ENCODE results near the gene AP1S1.

AP1S1 gene

DNA sequence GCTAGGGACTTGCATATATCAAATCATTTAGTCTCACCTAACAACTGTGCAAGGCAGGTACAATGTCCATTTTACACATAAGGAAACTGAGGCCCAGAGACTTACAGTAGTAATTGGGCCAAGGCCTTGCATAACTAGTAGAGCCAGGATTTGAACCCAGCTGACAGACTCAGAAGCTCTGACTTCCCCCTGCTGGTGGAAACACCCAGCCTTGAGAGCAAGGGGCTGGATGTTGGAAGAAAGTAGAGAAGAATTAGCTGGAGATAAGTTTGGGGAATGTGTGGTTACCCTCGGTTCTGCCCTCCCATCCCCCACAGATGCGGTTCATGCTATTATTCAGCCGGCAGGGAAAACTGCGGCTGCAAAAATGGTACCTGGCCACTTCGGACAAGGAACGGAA is 2.0 kb downstream of the AP1S1 start:
- in situ Hi-C loops (cut with MboI; ENCODE audit: low sequenced_read_pairs), result no loop called here

DNA sequence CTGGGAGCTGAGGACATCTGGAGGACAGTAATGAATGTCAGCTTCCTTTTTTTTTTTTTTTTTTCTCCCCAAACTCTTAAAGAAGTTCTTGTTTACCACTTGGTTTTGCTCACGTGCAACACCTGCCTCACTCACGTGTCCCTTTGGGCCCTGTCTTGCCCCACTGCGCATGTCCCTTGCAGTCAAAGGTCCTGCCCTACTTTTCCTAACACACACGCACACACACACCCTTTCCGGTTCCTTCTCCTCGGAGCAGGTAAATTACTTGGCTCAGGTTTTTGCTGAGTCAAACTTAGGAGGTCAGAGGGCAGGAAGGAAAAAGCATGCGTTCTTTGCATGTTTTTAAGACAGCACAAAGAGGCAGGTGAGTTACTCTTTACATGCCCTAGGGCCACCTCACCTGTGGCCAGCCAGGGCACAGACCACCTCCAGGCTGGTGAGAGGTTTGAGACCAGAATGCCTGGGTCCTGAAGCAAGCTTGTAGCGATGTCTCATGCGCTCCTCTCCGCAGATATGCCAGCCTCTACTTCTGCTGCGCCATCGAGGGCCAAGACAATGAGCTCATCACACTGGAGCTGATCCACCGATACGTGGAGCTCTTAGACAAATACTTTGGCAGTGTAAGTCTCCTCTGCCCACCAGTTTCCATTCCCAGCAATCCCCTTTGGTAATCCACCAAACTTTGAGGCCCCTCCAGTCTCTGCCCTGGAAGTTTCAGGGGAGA is 2.8 kb downstream of the AP1S1 start:
- in situ Hi-C loops (cut with MboI; ENCODE audit: low sequenced_read_pairs), result no loop called here

DNA sequence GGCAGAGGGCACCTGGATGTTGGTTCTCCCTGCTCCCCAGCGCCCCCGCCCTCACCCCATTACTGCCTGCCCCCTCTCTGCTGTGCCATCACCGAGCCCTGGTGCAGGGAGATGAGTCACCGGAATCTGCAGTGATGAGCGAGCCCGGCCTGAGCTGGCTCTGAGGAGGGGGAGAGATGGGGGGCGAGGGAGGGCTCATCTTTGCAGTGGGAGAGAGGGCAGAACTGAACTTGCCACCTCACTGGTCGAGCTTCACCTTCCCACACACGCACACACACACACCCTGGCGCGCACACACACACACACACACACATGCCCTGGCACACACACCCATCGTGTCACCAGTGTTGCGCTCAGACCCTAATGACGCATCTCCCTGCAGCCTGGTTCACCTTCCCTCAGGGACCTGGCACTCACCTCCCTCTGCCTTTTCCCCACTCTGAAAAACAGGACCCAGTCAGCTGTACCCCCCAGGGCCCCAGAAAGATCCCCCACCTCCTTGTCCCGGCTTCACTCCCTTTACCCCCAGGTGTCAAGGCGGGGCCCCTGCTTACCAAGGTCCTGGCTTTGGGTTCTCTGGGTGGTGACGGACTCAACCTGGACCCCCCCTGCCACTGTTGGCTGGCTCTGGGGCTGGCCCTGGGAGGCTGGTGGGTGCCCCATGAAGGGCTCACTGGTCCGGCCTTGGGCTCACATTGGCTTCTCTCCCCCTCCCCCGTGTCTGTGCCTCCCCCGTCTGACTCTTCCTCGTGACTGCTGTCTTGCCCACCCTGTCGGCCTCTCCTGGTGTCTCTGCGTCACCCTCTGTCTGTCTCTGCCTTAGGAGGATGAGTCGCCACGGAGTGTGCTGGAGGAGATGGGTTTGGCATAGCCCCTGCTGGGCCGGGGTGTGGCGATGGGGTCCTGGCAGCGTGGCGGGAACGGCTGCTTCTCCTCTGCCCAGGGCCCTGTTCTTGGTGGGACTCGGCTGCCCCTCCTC is 5.7 kb downstream of the AP1S1 start:
- in situ Hi-C loops (cut with MboI; ENCODE audit: low sequenced_read_pairs), result no loop called here

DNA sequence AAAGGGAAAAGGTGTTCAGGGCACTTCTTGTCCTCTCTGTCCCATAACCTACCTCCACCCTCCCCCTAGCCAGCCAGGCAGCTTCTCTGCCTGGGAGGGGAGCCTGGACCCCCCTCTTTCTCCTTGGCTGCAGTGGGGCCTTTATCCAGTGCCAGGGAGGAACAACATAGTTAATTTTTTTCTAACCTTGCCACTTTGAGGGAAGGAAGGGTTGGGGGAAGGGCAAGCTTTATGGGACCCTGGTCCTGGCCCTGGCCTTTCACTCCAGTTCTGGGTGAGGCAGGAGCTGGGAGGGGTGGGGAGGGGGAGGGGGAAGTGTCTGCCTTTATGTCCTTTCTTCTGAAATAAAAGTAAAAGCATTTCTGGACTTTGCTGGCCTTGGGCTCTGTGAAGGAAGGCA is 6.6 kb downstream of the AP1S1 start:
- in situ Hi-C loops (cut with MboI; ENCODE audit: low sequenced_read_pairs), result no loop called here

DNA sequence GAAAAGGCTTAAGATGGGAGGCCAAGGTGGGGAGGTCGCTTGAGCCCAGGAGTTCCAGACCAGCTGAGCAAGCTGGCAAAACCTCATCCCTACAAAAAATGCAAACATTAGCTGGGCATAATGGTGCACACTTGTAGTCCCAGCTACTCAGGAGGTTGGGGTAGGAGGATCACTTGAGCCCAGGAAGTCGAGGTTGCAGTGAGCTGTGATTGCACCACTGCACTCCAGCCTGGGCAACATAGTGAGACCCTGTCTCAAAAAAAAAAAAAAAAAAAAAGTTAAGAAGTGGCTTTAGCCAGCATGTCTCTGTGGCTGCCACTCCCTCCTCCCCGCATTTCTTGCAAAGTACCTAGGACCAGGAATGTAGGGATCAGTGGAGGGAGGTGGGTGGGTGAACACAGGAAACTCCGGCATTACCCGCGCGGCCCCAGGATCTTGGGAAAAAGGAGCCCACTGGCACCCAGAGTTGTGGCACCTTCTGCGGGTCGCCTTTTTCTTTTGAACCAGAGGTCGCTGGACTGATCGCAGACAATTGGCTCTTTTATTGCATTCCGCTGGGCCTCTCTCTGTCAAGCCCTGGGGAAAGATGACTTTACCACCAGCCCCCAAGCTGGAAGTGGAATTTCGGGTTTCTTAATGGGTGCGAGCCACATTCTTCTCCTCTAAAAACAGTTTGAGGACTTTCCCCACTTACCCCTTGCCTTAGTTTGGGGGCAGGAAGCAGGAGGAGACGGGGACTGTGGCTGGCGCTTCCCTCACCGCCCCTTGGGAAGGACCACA is 7.6 kb downstream of the AP1S1 start:
- in situ Hi-C loops (cut with MboI; ENCODE audit: low sequenced_read_pairs), result no loop called here

DNA sequence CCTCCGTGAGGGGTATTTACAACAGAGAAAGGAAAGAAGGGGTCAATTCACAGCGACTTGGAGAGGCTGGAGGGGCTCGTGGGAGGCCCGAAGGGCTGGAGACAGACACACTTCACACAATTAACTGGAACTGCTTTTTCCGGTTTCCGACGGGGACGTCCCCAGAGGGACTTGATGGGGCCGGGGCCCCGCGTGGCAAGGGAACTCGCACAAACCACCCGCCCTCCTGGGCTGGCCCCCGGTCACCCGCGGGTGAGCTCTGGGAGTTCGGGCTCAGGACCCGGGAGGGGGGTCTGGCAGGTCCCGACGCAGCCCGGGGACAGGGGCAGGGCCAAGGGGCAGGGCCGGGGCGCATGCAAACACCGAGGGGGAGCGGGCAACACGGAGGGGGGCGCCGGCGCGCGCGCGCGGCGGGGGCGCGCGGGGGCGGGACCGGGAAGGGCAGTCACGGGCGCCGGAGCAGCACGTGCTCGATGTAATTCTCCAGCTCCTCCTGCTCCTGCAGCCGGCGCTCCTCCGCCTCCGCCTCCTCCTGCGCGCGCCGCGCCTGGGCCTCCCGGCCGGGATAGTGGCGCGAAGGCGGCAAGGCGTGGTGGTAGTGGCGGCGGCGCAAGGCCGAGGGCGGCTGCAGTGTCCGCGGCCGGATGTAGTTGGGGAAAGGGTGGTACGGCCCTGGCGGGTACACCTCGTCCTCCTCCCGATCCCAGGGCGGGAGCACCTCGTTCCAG is 8.4 kb downstream of the AP1S1 start:
- in situ Hi-C loops (cut with MboI; ENCODE audit: low sequenced_read_pairs), result no loop called here

DNA sequence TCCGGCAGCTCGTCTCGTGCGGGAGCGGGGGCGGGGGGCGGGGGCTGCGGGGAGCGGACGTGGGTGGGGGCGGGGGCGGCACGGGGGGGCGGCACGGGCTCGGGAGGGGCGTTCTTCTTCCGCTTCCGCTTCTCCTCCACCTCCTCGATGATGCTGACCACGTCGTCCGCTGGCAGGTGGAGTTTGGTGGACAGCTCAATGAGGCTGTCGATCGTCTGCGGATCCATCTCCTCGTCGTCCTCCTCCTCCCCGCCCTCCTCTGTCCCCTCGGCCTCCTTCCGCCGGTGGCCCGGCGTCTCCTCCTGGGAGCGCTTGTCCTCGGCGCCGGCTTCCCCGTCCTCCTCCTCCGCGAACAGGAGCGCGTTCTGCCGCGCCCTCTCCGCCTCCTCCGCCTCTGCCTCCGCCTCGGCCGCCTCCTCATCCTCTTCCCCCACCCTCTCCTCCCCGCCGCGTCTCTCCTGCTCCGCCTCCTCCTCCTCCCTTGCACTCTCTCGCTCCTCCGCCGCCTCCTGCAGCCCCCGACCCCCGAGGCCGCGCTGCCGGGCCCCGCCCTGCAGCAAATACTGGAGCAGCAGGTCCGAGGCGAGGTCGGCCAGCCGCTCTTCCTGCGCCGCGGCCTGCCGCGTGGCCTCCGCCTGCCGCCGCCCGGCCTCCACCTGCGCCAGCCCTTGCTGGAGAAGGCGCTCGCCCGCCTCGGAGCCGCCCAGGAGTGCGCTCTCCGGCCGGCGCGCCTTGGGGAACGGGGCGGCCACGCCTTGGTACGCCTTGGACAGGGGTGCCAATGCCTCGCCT is 9.2 kb downstream of the AP1S1 start:
- in situ Hi-C loops (cut with MboI; ENCODE audit: low sequenced_read_pairs), result no loop called here

DNA sequence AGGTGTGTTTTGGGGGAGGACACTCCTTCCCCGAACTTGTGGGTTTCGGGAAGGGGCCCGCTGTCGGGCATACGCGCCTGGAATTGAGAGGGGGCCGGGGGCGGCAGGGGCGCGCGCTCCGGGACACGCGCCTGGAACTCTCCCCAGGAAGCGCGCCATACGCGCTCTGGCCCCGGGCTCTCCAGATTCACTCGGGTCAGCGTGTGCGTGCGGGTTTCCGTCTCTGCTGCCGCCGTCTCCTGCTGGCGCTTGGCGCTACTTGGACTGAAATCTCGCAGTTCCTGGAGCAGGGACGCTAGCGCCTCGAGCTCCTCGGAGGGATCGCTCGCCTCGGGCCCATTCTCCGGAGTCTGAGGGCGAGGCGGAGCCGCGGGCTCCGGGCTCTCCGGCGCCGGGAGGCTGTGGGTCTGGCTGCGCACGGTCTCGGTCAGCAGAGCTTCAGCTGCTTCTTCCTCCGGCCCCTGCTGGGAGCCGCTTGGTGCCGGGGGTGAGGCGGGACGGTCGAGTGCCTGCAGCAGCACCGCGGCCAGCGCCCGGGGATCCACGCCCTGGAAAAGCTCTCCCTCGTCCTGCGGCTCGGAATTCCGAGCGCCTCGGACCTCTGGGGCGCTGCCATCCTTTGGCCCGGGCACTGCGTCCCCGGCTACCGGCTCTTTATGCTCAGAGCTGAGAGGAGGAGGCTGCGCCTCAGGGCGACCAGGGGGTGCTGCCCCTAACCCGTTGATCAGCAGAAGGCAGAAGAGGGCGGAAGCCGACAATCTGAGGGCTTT is 10.0 kb downstream of the AP1S1 start:
- in situ Hi-C loops (cut with MboI; ENCODE audit: low sequenced_read_pairs), result no loop called here

DNA sequence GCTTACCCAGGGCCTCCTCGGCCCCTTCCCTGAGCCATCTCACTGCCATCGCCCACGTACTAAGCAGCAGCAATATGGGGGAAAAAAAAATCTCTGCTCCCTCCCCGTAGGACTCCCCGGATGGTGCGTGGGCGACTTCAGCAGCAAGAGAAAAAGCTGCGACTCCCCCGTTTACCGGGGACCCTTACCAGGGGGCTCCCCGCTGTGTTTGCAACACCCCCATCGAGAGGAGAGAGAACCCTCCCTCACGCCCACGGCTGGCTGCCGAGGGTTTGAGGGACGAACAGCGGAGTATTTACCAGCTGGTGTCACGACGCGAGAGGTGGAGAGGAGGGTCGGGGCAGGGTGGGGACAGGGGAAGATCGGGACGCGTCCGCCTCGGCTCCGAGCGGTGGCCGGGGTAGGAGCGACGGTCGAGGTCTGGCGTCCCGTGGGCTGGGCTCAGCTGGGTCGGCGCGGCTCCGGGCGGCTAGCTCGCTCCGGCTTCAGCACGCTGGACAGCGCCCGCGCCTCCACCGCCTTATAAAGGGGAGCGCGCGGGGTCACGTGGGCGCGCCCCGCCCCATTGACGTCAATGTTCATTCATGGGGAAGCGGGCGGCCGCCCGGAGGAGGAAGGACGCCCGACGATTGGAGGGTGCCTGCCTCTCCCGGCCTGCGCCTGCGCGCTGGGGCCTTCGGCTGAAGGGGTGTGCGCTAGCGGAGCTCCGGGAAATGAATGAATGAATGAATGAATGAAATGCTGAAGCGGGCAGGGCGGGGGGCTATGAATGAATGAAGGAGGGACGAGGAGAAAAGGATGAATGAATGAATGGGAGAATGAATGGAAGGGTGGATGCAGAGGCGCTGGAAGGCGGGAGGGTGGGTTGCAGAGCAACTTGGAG is 11.0 kb downstream of the AP1S1 start, which contains the start of gene VGF:
TSS of gene VGF (minus strand) at position 495 of the 883 bp plus-strand sequence. CDS start 726 bp downstream, outside the sequence.
- in situ Hi-C loops (cut with MboI; ENCODE audit: low sequenced_read_pairs), result no loop called here

DNA sequence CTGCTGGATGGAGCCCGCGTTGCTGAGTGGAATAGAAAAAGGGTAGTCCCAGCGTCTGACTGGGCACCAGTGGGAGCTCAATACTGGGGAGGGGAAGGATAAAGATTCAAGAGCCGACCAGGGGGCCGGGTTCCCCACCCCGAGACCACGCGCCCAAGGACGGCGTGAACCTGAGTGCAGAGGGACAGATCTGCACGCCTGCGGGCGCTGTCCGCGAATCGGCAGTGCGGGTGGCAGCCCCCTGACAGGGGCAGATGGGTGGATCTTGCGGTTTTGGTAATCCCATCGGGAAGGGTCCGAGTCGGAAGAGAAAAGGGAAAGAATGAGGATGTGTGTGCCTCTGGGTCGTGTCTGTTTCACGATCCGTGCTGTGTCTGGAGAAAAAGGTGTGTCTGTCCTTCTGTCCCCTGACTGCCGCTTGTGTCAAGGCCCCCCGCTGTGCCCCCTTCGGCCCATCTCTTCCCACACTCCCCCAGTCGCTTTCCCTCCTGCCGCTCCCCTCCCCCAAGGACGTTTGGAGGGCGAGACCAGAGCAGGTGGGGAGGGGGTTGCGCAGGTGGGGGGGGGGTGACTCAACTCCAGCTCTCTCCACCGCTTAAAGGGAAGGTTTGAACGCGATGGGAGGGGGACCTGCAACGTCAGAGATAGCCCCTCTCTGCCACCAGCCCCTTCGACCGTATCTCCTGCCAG is 11.8 kb downstream of the AP1S1 start:
- in situ Hi-C loops (cut with MboI; ENCODE audit: low sequenced_read_pairs), result no loop called here

DNA sequence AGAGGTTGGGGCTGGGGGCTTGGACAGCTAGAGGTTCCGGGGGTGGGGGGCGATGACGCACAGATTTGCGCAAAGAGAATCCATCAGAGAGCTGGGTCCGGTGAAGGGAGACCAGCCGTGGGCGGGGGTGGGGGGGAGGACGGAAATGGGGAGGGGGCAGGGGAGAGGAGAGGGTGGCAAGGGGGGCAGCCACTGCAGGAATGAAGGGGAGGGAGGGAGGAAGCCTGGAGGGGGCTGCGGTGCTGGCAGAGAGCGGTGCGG is 12.3 kb downstream of the AP1S1 start:
- in situ Hi-C loops (cut with MboI; ENCODE audit: low sequenced_read_pairs), result no loop called here

DNA sequence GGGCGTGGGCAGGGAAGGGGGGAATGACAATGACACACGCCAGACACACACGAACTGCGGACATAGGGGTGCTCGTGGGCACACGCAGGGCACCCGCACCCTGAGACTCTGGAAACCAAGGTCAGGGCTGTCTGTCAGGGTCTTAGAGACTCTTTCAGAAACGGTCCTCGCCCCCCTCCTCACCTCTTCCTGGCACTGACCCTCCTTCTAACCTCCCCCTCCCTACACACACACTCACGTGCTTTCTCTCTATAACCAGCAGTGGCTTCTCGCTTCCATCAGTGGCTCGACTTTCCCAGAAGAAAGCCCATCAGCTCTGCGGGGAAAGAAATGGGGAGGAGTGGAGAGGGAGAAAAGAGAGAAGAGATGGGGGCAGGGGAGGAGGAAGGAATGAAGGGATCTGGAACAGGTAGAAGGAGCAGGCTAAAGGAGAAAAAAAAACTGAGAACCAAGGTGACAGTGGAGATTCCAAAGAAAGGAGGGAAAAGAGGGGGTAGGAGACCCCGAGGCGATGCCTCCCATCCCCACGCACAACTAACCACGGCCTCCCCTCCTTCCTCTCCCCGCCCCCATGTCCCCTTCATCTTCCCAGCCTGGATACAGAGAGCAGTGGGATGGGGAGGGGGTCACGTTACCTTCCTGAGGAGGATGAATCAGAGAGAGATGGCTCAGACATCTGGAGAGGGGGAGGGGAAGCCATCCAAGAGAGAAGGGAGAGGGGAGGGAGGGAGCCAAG is 12.8 kb downstream of the AP1S1 start:
- in situ Hi-C loops (cut with MboI; ENCODE audit: low sequenced_read_pairs), result no loop called here

DNA sequence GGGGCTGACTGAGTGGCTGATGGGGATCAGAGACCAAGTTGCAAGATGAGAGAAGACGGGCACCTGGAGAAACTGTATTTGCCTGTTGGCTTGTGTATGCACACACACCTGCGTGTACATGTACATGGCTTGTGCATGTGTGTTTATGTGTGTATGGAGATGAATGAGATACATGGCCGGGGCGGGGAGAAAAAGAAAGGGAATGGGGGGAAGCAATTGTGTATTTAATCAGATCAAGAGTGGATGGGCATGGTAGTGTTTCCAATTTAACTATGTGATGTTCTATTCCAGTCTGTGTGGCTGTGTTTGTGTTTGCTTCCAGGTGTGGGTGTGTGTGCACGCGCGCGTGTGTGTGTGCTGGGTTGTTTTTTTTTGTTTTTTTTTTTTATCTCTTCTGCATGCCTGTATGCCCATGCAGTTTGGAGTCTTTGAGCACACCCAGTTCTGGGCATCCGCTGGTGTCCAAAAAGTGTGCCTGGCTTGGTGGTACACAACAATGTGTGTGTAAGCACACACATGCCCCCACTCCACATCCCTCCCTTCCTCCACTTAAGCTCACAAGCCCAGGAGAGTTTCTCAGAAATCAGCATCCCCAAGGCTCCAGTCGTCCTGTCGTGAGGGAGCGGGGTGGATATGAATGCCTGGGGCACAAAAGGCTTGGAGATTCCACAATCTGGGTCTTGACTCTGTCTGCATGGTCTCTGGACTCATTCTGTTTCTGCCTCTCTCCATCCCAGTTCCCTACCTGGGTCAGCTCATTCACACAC is 13.6 kb downstream of the AP1S1 start:
- in situ Hi-C loops (cut with MboI; ENCODE audit: low sequenced_read_pairs), result no loop called here

DNA sequence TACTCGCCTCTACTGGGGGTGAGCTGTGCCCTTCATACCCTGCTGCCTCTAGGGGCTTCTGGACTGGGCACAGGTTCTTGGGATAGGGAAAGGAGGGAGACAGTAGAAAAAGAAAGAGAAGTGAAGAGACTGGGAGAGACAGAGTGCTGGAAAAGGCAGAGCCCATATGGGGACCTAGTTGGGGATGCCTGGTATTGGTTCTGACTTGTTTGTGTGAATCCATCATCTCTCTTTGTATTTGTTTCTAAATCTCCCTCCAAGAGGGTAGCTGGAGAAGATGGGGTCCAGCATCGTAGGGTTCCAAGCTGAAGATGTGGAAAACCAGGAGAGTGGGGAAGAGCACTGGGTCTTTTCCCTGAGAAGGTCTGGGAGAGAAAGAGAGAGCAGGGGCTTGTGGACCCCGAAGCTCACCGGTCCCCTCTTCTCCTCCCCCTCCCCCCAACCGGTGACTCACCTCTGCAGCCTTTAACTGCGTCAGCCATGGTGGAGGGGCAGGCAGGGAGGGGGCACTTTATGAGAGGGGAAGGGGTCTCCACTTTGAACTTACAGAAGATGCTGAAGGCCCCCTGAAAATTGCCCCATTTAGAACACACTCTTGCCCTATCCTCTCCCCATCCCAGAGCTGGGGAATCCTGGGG is 14.3 kb downstream of the AP1S1 start:
- in situ Hi-C loops (cut with MboI; ENCODE audit: low sequenced_read_pairs), result no loop called here

DNA sequence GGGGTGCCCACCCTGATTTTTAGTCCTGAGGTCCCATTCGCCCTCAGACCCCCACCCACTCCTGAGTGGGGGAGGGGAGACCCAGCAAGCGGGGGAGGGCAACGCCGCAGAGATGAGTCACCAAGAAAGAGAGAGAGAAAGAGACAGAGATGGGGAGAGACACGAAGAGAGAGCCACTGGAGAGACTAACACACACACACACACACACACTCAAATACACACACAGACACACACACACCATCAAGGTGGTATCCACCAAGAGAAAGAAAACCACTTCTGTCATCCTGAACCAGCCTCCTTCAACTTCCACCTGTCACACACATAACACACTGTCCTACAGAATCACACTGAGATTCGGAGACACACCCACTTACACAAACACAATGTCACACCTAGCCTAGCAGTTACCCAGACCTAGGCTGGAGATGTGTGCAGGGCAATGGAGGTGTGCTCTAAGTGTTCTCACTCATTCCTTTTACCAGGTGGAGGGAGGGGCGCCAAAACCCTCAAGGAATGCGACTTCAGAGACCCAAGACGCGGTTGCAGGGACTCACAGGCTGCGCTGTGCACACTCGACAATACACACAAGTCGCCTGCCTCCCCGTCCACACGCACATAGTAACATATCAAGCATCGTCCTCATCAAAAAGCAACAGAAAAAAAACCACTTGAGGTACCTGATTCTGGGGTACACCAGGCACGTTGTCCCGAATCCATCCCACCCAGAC is 15.0 kb downstream of the AP1S1 start:
- in situ Hi-C loops (cut with MboI; ENCODE audit: low sequenced_read_pairs), result no loop called here

Data from HL-60/S4 treated with retinoic acid at 250 ng/mL for 4 days and 3 days (cell line).